Measurements from ENCODE around the gene ZNF526. TPM values are rescaled to one million over a fixed set of nuclear protein-coding genes. Genes with fewer than 3 reads are reported as not detected.

Gene ZNF526, protein sequence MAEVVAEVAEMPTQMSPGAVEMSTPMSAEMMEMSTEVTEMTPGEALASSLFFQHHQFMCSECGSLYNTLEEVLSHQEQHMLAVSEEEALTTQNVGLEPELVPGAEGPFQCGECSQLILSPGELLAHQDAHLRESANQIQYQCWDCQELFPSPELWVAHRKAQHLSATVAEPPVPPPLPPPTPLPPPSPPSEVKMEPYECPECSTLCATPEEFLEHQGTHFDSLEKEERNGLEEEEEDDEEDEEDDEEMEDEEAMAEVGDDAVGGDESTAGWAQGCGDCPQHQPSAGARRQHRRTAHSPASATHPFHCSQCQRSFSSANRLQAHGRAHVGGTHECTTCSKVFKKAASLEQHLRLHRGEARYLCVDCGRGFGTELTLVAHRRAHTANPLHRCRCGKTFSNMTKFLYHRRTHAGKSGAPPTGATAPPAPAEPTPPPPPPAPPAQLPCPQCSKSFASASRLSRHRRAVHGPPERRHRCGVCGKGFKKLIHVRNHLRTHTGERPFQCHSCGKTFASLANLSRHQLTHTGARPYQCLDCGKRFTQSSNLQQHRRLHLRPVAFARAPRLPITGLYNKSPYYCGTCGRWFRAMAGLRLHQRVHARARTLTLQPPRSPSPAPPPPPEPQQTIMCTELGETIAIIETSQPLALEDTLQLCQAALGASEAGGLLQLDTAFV
- polyA plus RNA-seq (2013, experiment 1 of 2) = 5.4 TPM
- 5.2 TPM for polyA plus RNA-seq (2013, experiment 2 of 2)

DNA sequence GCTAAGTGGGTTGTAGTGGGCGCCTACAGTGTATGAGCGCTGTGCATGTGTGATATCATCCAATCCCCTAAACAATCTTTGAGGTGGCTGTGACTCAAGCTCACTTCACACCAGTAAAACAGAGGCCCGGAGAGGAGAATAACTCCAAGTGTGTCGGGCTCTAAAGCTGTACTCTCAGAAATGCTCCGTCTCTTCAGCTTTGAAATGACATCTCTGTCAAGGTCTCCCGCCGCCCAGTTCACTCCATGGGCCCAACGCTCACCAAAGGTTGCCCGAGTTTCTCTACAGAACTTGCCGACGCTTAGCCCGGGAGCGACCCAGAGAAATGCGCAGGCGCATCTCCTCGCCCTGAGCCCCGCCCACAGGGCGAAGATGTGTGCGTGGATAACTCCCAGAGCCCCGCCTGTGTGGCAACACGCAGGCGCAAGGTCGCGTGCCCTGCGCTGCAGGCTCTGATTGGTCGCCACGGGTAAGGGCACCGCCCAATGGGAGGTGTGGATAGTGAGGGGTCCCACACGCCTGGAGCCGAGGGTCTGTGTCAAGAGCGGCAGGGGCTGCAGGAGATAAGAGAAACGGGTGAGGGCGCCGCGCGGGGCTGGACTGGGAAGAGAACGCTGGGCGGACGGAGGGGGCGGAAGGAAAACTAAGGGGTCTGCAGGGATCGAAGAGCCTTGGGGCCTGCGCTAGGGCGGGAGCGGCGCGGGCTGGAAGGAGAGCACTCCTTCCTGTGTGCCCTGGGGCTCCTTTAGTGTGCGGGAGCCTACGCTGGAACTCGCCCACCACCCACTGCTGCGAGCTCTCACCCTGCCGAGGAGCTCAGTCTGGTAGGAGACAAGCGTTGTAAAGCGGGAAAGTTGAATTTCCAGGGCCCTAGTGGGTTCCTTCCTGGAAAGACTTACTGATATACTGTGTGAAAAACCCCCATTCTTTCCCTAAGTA is at the start of gene ZNF526:
TSS of gene ZNF526 (plus strand) at position 501 of the 939 bp plus-strand sequence. CDS start 4,092 bp downstream, outside the sequence.
- H3K18ac ChIP-seq (ENCODE audit: low read length) = peak within 1 kb of the TSS; percentile 81
- H4K91ac ChIP-seq (ENCODE audit: low read depth, low read length, poor library complexity) = no peak within 1 kb of the TSS
- no peak within 1 kb of the TSS for H4K8ac ChIP-seq (ENCODE audit: low read depth, low read length)
- H2BK5ac ChIP-seq (ENCODE audit: low read length) = peak within 1 kb of the TSS; percentile 82
- WGBS, 2 donors (ENCODE audit: extremely low coverage in 2 of 2, insufficient read length in 2 of 2, insufficient replicate concordance in 1 of 2) = no CpG with 5 or more reads among the region's 53 CpGs
- no peak within 1 kb of the TSS for H2BK120ac ChIP-seq (ENCODE audit: low read depth, low read length)
- H3K9ac ChIP-seq (ENCODE audit: low read depth, low read length, poor library complexity) = peak within 1 kb of the TSS; percentile 88
- H3K9me3 ChIP-seq (replicated peaks in 1 of 2; ENCODE audit: control insufficient read depth in 2 of 2, insufficient read depth in 1 of 2, low read depth in 1 of 2, low read length in 2 of 2) = no peaks in the 10 kb centered on the region
- peak within 1 kb of the TSS; percentile 89 for H3K27ac ChIP-seq (replicated peaks; ENCODE audit: low read length)
- H3K4me3 ChIP-seq (ENCODE audit: low read length in 2 of 2) = peak within 1 kb of the TSS; percentile 66 to 90
- peak within 1 kb of the TSS; percentile 56 for H3K14ac ChIP-seq (ENCODE audit: low read length)
- H3K4ac ChIP-seq (ENCODE audit: low read length) = no peak within 1 kb of the TSS
- H3K4me1 ChIP-seq (ENCODE audit: control insufficient read depth in 2 of 2, insufficient read depth in 1 of 2, low read depth in 1 of 2, low read length in 2 of 2) = peaks cover 14 to 19% of the 10 kb centered on the region in 2 donors
- H3K27me3 ChIP-seq (ENCODE audit: control insufficient read depth in 3 of 3, insufficient read depth in 3 of 3, low read depth in 1 of 3, low read length in 3 of 3) = no peaks in the 10 kb centered on the region
- H2AK5ac ChIP-seq (ENCODE audit: low read depth, low read length) = peak within 1 kb of the TSS; percentile 74
- peak within 1 kb of the TSS; percentile 84 for H2AFZ ChIP-seq (ENCODE audit: low read length)
- peak within 1 kb of the TSS; percentile 81 for H3K4me2 ChIP-seq (ENCODE audit: insufficient read depth, low read length, poor library complexity, severe bottlenecking)
- no peak within 1 kb of the TSS for H2BK12ac ChIP-seq (ENCODE audit: low read length)
- peak within 1 kb of the TSS; percentile 37 for H2BK15ac ChIP-seq (ENCODE audit: low read length)
- H3K23ac ChIP-seq (ENCODE audit: low read depth, low read length, poor library complexity) = peak within 1 kb of the TSS; percentile 22
- DNase-seq (ENCODE audit: low spot score) = peak; percentile 99
- H3K36me3 ChIP-seq (replicated peaks in 1 of 2; ENCODE audit: control insufficient read depth in 2 of 2, insufficient read depth in 2 of 2, low read length in 2 of 2) = peaks cover 20 to 29% of the 10 kb centered on the region in 2 donors
- peaks cover 17% of the 10 kb centered on the region for H3K79me1 ChIP-seq (ENCODE audit: low read depth, low read length)

DNA sequence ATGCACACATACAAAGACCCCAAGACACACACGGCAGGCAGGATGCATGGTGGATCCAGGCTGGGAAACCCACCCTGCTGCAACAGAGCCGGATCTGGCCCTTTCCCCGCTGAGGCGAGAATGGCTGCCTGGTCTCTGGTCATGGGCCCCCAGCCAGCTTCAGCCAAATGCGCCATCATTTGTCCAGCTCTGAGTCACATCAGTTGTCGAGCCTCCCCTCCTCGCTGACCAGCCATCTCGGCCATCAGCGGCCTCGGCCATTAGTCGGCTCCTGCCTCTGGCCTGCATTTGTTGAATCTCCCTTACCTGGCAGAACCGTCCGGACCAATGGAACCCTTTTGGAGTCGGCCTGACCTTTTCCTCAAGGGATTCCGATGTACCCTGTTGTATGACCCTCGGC is 49.4 kb upstream of the ZNF526 start:
- no peak overlapping the region for H3K27ac ChIP-seq (replicated peaks; ENCODE audit: low read length)
- no peak overlapping the region for H2BK120ac ChIP-seq (ENCODE audit: low read depth, low read length)
- peak overlapping the region; percentile 34 for H3K23ac ChIP-seq (ENCODE audit: low read depth, low read length, poor library complexity)
- no peaks in the 10 kb centered on the region for H3K79me1 ChIP-seq (ENCODE audit: low read depth, low read length)
- H2AK5ac ChIP-seq (ENCODE audit: low read depth, low read length) = no peak overlapping the region
- H3K9ac ChIP-seq (ENCODE audit: low read depth, low read length, poor library complexity) = peak overlapping the region; percentile 7
- peaks cover 8 to 49% of the 10 kb centered on the region in 2 donors for H3K4me1 ChIP-seq (ENCODE audit: control insufficient read depth in 2 of 2, insufficient read depth in 1 of 2, low read depth in 1 of 2, low read length in 2 of 2)
- H2AFZ ChIP-seq (ENCODE audit: low read length) = no peak overlapping the region
- H2BK5ac ChIP-seq (ENCODE audit: low read length) = no peak overlapping the region
- no peak overlapping the region for H3K4me3 ChIP-seq (ENCODE audit: low read length in 2 of 2)
- no peak overlapping the region for H4K91ac ChIP-seq (ENCODE audit: low read depth, low read length, poor library complexity)
- peak overlapping the region; percentile 11 for H3K18ac ChIP-seq (ENCODE audit: low read length)
- H2BK15ac ChIP-seq (ENCODE audit: low read length) = no peak overlapping the region
- no peak for DNase-seq (ENCODE audit: low spot score)
- no CpG with 5 or more reads among the region's 16 CpGs for WGBS, 2 donors (ENCODE audit: extremely low coverage in 2 of 2, insufficient read length in 2 of 2, insufficient replicate concordance in 1 of 2)
- H3K14ac ChIP-seq (ENCODE audit: low read length) = peak overlapping the region; percentile 64
- H3K4me2 ChIP-seq (ENCODE audit: insufficient read depth, low read length, poor library complexity, severe bottlenecking) = no peak overlapping the region
- no peaks in the 10 kb centered on the region for H3K9me3 ChIP-seq (replicated peaks in 1 of 2; ENCODE audit: control insufficient read depth in 2 of 2, insufficient read depth in 1 of 2, low read depth in 1 of 2, low read length in 2 of 2)
- H4K8ac ChIP-seq (ENCODE audit: low read depth, low read length) = no peak overlapping the region
- peaks cover 2 to 59% (median 20%) of the 10 kb centered on the region in 3 experiments for H3K27me3 ChIP-seq (ENCODE audit: control insufficient read depth in 3 of 3, insufficient read depth in 3 of 3, low read depth in 1 of 3, low read length in 3 of 3)
- H3K36me3 ChIP-seq (replicated peaks in 1 of 2; ENCODE audit: control insufficient read depth in 2 of 2, insufficient read depth in 2 of 2, low read length in 2 of 2) = no peaks in the 10 kb centered on the region
- no peak overlapping the region for H3K4ac ChIP-seq (ENCODE audit: low read length)
- no peak overlapping the region for H2BK12ac ChIP-seq (ENCODE audit: low read length)

DNA sequence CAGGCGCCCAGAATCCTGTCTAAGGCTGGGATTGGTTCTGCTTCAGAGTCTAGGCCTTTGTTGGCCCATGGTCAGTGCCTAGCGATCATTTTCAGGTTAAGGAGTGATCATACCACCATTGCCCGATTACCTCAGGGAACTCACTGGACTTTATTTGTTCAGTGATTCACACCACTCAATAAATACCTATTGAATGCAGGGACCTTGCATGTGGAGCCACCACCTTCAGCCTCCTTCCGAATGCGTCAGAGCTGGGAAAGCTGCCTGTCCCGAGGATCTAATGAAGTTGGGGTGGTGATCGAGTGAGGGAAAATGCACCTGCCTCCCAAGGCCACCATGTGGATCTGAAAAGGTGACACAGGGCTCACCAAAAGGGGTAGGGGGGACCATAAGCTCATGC is 47.9 kb upstream of the ZNF526 start:
- H3K27me3 ChIP-seq (ENCODE audit: control insufficient read depth in 3 of 3, insufficient read depth in 3 of 3, low read depth in 1 of 3, low read length in 3 of 3) = peaks cover 4 to 56% (median 30%) of the 10 kb centered on the region in 3 experiments
- H3K4me3 ChIP-seq (ENCODE audit: low read length in 2 of 2) = no peak overlapping the region
- H2BK15ac ChIP-seq (ENCODE audit: low read length) = no peak overlapping the region
- no peaks in the 10 kb centered on the region for H3K36me3 ChIP-seq (replicated peaks in 1 of 2; ENCODE audit: control insufficient read depth in 2 of 2, insufficient read depth in 2 of 2, low read length in 2 of 2)
- H2BK12ac ChIP-seq (ENCODE audit: low read length) = no peak overlapping the region
- no peak overlapping the region for H3K4ac ChIP-seq (ENCODE audit: low read length)
- no peak overlapping the region for H3K18ac ChIP-seq (ENCODE audit: low read length)
- no CpG with 5 or more reads among the region's 7 CpGs for WGBS, 2 donors (ENCODE audit: extremely low coverage in 2 of 2, insufficient read length in 2 of 2, insufficient replicate concordance in 1 of 2)
- no peaks in the 10 kb centered on the region for H3K79me1 ChIP-seq (ENCODE audit: low read depth, low read length)
- no peak overlapping the region for H2AK5ac ChIP-seq (ENCODE audit: low read depth, low read length)
- H3K4me1 ChIP-seq (ENCODE audit: control insufficient read depth in 2 of 2, insufficient read depth in 1 of 2, low read depth in 1 of 2, low read length in 2 of 2) = peaks cover 10 to 48% of the 10 kb centered on the region in 2 donors
- H3K14ac ChIP-seq (ENCODE audit: low read length) = no peak overlapping the region
- H3K9me3 ChIP-seq (replicated peaks in 1 of 2; ENCODE audit: control insufficient read depth in 2 of 2, insufficient read depth in 1 of 2, low read depth in 1 of 2, low read length in 2 of 2) = no peaks in the 10 kb centered on the region
- no peak overlapping the region for H2BK120ac ChIP-seq (ENCODE audit: low read depth, low read length)
- H3K9ac ChIP-seq (ENCODE audit: low read depth, low read length, poor library complexity) = no peak overlapping the region
- no peak overlapping the region for H4K8ac ChIP-seq (ENCODE audit: low read depth, low read length)
- H4K91ac ChIP-seq (ENCODE audit: low read depth, low read length, poor library complexity) = no peak overlapping the region
- H3K4me2 ChIP-seq (ENCODE audit: insufficient read depth, low read length, poor library complexity, severe bottlenecking) = no peak overlapping the region
- H2AFZ ChIP-seq (ENCODE audit: low read length) = no peak overlapping the region
- no peak overlapping the region for H3K27ac ChIP-seq (replicated peaks; ENCODE audit: low read length)
- no peak overlapping the region for H2BK5ac ChIP-seq (ENCODE audit: low read length)
- no peak overlapping the region for H3K23ac ChIP-seq (ENCODE audit: low read depth, low read length, poor library complexity)
- DNase-seq (ENCODE audit: low spot score) = no peak
